CD4-positive, alpha-beta T cell treated with Interleukin-6 for 4 hours (primary cell): ENCODE data around the gene PRSS27.
"Not testable (repeated sequence)": the region's sequence is repeated elsewhere in the genome, so short reads cannot be mapped to it uniquely, and the experiment has no call there.

Source experiments
- DNase-seq: peaks from one replicate; pipeline ENCODE4 v3.0.0-alpha.2; 2020; ENCODE audit warnings: mixed read lengths

PRSS27 gene

DNA sequence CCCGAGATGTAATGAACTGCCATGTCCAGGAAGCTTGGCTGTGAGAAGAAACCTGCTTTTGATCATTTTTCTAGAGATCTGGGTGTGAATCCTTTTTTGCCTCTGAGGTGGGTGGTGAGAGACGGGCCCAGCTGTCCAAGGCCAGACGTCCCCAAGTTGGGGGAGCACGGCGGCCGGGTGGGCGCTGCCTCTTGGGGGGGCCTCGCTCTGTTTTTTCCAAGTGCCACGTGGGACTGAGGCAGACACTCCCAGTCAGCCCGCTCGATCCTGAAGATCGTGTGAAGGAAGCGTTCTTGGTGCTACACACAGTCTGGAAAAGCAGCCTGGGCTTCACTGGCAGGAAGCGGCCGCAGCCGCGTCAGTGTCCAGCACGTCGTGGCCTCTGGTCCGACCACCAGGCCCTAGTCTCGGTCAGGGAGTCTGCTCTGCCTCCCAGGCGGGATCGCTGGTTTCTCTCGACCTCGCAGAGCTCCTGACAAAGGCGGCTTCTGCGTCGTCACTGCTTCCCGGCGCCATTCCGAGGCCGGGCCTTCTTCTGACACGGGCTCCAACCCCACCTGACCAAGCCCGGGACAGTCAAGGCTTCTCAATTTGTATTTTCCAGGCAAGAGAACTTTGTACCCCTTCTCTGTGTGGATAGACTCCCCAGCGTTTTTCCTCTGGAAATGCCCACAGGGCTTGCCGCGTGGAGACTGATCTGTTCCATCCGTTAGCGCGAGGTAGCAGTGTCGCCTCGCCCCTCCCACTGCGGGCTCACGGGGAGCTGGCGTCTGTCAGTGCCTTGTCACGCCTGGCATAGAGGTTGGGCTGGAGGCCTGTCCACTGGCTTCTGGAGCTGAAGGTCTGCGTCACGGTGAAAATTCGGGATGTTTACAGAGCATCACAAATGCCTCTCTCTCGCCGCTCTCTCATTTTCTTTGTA, 12.4 kb downstream of the PRSS27 start:
- DNase-seq = no peak

DNA sequence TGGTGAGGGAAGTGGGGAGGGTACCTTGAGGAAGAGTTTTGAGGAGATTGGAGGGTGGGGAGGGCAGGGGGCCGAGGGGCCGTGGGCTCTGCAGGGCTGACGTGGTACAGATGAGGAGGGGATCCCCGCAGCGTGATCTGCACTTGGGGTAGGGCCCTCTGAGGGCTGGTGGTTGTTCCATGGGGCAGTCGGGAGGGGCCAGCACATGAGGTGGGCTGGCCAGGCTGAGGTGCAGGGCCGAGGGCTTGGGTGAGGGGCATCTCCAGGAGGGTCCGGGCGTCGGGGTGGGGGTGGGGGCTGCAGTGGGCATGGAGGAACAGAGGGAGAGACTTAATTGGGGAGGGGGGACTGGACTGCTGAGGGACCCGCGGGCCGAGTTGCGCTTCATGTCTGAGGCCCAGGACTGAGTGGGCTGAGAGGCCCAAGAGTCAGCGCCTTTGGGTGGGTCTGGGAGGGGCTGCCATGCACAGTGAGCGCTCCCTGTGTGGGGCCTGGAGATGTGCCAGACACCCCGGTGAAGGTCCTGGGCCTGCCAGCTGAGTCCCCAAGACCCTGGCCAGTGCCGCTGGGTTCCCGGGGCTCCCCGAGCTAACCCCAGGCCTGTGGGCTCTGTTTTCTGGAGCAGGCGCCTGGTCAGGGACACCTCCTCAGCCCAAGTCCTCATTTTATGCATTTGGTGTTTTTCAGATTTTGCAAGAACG, 13.3 kb downstream of the PRSS27 start:
- no peak for DNase-seq

DNA sequence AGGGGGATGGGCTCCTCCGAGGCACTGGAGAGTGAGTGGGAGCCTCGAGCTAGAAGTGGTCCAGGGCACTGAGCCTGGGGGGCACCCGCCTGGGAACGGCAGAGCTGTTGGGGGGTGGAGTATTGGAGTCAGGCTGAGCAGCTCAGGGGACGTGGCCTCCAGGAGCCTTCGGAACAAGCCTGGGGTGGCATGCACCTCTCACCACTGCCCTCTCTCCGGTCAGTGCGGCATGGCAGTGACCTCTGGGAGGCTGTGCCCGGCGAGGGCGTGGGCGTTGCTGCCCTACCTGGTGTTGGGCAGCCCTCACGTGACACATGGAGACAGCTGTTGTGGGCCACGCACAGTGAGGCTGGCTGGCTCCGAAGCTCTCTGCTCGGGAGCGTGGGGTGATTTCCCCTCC, 13.9 kb downstream of the PRSS27 start:
- no peak for DNase-seq

DNA sequence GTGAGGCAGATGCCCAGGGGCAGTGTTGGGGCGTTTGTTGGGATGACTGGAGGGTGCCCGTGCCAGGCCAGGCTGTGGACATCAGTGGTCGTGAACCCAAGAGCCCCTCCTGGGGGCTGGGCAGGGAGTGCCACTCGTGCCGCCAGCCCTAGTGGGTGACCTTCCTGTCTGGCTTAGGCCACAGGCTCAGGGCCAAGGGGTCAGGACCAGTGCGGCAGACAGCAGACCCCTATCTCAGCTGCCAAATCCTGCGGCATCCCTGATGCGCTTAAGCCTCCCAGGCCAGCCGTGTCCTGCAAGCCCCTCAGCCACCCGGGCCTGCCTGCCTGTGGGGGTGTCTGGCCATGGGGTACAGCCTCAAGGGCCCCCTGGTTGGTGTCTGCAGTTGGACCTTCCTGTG, 14.7 kb downstream of the PRSS27 start:
- DNase-seq = no peak

DNA sequence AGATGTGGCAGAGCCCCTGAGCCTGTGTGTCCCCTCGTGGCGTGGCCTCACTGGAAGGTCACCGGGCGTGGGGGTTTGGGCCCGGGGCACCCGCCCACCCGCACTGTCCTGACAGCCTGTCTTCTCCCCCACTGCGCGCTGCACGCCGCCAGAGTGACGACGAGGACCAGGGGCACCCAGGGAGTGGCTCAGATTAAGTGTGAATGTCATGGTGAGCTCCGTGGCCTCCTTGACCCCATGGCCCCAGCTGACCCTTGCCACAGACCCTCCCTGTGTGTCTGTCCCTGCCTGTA, 15.1 kb downstream of the PRSS27 start:
- DNase-seq = no peak

DNA sequence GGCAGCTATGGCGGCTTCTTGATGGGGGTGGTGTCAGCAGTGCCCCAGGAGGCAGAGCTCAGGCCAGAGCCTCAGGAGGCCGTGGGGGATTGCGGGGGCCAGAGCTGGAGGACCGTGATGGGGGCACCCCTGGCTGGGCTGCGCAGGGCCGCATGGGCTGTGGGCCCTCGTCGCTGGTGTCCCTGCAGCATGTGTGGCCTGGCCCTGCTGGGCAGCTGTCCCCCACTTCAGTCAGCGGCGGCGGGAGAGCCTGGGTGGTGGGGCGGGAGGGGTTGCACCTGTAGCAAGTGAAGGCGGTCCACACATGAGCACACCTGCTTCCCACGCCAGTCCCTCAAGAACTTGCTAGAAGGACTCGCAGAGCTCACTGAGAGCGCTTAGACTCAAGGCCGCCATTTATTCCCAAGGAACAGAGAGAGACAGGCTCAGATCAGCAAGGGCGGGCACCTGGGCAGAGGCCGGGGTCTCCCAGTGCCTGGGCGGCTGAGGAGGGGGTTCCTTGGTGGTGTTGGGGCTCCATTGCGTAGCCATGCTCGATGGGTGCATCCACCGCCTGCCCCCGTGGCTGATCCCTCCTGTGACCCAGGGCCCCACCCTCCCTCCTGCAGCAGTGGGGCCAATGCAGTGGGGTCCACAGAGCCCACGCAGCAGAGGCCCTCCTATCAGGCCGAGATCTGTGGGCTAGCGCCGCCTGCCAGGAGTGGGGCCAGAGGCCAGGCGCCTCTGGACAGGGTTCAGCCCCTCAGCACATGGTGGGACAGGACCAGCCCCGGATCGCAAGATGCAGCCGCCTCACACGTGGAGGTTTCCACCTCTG, 15.7 kb downstream of the PRSS27 start:
- no peak for DNase-seq

DNA sequence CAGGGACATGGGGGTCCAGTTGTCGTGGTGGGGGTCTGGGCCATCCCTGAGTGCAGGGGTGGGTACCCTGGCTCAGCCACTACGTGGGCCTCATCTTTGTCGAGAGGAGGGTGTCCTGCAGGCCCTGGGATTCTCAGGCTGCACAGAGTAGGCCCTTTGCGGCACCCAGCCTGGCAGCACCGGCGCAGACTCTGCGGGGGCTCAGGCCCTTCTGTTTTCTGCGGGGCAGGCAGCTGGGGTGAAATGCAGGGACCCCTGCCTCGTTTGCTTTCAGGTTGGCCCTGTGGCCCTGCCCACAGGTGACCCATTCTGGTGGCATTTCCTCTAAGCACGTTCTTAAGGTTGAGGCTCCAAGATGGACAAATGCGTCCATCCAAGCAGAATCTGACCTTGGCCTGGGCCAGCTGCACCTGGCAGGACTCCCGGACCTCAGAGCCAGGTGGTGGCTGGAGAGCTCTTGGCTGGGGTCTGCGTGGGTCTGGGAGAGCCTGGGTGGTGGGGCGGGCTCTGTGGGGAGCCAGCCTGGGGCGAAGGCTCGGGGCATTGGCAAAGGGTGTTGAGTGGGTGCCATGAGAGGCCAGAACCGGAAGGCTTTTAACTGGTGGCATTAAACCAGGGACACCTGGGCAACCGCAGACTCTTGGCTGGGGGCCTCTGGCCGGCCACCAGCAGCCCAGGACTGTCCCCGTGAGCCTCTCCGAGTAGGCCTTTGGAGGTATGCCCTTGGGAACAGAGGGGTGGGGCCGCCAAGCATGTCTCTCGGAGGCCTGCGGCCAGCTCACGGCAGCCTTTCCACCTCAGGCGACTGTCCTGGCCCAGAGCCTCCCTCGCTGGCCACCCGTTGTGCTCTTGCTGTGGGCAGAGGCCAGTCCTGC, 16.9 kb downstream of the PRSS27 start:
- no peak for DNase-seq

DNA sequence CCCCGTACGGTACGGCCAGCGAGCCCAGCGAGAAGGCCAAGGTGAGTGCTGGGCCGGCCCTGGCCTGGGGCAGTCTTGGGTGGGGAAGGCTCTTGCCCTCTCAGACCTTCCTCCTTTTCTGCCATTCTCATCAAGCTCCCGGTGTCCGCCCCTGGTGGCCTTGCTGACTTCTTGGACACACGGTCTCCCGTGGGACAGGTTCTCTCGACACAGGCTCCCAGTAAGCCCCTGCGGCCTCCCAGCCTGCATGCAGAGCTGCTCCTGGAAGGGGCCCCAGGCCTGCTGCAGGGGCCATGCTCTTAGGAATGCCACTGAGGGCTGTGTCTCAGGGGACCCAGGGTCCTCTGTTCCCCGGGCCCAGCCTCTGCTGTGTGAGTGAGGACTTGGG, 17.6 kb downstream of the PRSS27 start:
- no peak for DNase-seq

DNA sequence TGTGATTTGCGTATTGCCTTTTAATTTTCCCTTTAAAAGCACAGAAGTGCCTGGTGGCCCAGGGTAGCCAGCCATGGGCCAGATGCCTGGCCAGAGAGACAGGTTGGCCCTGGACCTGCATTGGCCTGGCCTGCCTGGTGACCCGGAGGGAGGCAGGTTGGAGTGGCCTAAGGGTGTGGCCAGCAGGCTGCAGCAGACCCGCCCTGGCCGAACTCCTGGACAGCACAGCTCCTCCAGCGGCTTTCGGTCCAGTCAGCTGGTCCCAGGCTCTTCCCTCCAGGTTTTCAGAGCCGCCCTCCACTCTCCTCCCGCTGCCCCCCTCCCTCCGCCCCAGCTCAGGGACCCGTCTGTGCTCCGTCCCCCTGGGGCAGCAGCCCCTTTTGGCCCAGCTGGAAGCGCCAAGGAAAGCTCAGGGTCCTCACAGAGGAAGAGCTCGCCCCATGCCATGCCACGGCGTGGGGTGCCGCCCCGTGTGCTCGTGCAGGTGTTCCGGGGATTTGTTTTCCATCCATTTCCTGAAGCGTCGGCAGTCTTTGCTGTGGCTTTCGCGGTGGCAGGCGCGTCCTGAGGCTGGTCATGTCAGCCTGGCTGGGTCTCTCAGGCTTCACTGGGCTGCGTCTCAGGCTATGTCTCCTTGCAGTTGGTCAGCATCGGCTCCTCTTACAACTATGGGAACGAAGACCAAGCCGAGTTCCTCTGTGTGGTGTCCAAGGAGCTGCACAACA, 18.1 kb downstream of the PRSS27 start:
- DNase-seq = no peak

DNA sequence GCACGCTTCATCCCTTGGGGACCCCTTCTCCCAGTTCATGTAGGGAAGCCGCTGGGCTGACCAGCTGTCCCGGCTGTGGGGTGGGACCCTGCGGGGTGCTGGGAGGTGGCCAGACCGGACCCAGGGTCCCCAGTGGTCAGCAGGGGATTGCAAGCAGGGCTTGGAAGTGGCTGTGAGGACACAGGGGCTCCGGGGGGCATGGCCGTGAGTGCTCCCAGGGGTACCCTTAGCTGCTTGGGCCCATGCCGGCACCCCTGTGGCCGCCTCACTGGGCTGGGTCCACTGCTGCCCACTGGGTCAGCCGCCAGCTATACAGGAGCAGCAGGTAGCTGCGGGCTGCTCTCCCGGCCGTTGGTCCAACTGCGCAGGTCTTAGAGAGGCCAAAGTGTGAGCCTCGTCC, 18.8 kb downstream of the PRSS27 start:
- no peak for DNase-seq

DNA sequence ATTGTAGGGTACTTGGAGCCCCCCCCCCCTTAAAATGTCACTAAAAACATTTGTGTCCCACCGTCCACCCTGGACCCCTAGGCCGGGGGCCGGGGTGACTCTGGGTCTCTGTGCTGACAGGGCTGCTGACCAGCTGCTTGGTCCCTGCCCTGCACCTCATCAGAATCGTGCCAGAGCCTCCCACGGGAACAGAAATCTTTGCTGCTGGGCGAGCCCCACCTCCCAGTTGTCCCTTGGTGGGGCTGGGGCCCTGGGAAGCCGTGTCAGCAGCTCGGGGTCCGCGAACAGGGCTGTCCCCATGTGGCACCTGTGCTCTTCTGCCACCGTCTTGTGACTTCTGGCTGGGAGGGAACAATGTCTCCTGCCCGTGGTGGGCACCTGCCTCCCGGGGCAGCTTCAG, 19.2 kb downstream of the PRSS27 start:
- no peak for DNase-seq

DNA sequence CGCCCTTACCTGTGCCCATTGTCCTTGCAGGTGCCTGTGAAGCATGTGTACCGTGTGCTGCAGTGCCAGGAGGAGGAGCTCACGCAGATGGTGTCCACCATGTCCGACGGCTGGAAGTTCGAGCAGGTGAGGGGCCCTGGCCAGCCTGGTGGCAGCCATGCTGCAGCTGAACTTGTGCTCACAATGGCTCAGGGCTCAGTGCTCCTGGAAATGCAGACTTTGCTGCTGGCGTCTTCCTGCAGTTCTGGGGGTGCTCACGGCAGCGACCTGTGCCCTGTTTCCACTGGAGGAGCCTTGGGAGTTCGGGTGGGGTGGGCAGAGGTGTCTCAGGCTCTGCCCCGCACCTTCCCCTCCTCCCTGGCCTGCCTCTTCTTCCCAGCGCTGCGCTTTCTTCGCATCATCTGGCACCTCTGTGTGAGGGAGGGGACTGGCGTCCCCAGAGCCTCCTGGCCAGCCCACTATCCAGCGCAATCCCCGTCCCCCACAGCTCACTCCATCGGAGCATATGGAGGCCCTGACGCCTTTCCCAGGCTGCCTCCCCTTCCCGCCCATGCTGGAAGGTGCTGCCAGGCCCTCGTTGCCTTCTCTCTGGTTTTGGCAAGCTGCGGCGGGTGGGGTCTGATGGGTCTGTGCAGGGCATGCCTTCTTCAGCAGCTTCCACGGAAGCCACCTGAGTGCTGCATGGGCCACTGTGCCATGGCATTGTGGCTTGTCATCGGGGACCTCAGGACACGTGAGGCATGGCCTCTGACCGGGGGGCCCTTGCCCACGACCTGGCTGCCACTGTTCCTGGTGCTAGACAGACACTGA, 20.0 kb downstream of the PRSS27 start:
- DNase-seq = no peak

DNA sequence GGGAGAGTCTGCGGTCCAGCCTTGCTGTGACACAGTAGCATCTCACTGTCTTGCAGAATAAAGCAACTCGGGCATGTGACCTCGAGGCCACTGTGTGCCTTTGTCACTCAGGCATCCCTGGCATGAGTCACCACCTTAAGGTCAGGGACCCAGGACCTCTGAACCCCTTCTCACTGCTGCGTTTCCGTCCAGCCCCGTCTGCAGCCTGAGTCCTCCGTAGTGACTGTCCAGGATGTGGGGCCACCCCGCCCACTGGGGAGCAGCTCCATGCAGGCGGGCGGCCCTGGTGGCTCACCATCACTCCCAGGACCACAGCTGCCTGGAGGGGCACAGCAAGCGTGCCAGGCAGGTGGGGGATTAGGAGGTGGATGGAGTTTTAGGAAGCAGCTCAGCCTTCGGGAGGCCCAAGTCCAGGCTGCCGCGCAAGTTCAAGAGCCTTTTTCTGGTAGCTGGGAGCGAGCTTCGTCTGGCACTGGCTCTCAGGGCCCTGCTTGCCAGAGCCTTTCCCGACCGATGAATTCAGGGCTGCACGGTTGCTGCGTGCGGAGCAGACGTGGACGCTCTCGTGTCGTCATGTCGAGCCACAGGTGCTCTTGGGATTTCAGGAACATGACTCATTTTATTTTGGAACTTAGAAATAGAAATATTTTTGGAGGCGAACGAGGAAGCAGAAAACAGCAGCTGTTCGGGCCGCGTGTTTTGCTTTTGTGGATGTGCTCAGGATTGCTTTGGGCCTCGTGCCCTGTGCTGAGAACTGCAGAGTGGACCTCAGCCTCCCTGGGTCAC, 20.9 kb downstream of the PRSS27 start:
- no peak for DNase-seq

DNA sequence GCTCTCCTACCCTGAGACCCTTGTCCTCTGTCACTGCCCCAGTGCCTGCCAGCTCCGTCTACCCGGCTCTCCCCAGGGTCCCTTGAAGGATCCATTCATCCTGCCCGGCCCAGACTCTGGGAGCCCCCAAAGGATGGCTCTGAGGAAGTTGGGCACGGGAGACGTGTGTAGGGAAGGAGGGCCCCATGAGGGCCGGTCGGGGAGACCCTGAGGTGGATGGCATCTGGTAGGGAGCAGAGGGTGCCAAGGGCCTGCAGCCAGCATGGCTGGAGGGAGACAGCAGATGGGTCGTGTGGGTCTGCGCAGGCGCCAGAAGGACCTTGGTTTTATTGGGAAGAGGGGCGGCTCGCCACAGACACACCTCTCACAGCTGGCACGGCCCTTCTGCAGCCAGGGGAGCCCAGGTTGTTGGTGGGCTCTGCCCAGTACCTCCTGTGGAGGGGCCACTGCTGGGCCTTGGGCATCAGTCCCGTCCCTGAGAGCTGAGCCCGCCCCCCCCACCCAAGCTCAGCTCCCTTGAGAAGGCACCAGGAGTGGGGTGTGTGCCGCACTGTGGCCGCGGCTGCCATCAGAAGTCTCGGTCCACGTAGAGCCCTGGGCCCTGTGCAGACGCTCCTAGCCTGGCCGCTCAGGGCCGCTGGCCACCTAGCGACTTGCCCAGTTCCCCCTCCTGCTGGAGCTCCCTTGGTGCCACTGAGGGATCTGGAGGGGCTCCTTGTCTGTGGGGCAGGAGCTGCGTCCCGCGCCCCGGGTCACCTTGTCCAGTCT, 21.7 kb downstream of the PRSS27 start:
- no peak for DNase-seq

DNA sequence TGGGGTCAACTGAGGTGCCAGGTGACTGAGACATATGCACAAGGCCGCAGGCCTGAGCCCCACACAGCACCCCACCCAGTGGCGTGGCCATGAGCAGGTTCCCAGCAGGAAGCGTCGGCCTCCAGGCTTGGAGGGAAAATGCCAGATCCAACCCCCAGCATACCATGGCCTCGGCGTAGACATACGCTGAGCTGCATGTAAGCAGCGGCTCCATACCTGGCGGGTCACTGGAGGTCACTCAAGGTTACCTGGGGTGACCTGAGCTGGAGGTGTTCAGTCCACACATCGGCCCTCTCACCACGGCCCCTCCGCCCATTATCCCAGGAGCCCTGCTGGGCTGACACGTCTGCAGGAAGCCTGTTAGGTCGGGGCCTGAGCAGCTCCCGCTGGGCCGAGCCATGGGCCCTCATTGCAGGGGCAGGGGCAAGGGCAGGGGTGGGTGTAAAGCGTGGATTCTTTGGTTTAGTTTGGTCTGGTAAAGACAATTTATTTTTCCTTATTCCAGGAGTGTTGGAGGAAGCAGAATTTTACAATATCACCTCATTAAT, 22.5 kb downstream of the PRSS27 start:
- DNase-seq = no peak

DNA sequence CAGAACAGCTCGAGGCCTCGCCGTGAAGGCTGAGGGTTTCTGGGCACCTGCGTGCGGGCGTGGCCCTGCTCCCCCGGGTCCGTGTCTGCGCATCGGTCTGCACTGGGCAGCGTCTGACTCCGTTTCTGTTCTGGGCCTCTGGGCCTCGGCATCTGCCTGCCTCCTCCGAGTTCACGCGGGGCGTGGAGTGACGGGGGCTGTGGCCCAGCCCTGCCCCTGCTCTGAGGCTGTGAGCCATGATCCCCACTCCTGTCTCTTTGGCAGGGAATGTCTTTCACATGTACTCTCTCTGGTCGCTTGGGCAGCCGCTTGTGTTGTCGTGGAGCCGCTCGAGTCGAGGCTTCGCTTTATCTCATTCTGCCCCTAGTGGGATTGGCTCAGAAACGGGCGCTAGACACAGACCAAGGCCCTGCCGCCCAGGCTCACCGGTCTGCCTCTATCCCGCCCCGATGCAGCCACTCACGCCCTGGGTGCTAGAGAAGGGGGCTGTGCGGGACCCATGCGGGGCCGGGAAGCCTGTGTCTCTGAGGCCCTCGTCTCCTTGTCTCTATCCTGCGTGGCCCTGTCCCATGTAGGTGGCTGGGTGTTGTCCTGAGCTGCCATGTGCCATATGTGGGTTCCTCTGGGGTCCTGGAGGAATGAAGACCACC, 23.3 kb downstream of the PRSS27 start:
- not testable (repeated sequence) for DNase-seq

DNA sequence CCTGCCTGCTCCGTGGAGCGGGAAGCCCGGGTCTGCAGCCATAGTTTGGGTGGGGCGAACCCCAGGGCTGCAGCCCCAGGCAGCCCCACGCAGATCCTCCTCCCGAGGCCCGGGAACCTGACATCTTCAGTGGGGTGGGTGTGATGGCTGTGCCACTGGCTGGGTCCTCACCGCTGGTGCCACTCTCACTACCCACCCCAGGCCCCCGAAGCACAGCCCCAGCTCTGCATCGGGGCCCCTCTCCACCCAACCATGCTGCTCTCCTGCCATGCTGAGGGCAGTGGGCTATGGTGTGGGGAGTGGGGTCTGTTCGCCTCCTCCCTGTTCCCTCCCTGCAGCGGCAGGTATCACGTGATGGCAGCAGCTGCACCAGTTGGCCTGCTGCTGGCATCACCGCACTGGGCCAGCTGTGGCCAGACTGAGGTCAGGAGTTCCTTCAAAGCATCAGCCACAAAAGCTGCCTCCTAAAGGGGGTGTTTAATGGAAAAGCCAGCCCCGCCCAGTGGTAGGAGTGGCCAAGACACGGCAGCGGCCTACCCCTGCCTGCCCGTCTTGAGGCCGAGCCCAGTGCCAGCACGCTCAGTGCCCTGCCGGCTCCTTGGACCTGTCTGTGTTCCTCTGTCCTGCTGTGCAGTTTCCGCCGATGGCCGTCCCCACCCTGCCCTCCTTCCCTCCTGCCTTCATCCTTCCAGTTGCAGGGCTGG, 26.9 kb downstream of the PRSS27 start:
- no peak for DNase-seq
